HEK293T (cell line): ENCODE data around the gene C6orf89.

Source experiments
- CTCF ChIA-PET: fragments of 350-600 bp; formaldehyde crosslinking; extraction: SDS; loops from one replicate; lab custom pipeline; 2021; ENCODE audit warnings: antibody characterized with exemption, inconsistent platforms; lab: Yijun Ruan, JAX
- POLR2A ChIA-PET: fragments of 350-600 bp; formaldehyde crosslinking; extraction: SDS; loops from one replicate; lab custom pipeline; 2020; ENCODE audit warnings: antibody characterized with exemption, inconsistent platforms; lab: Yijun Ruan, JAX
- DNase-seq: peaks from one replicate; pipeline ENCODE4 v3.0.0; 2012; ENCODE audit warnings: mixed read lengths; ENCODE audit errors: extremely low spot score
- ARNT ChIP-seq: fragments of 450-650 bp; IDR thresholded peaks from 2 replicates; pipeline ENCODE4 v1.6.1; 2017; ENCODE audit warnings: mild to moderate bottlenecking
- BHLHE40 ChIP-seq: fragments of 450-650 bp; IDR thresholded peaks from 2 replicates; pipeline ENCODE4 v1.6.1; 2016; ENCODE audit warnings: mild to moderate bottlenecking, moderate library complexity, borderline replicate concordance
- CTBP1 ChIP-seq: fragments of 450-650 bp; IDR thresholded peaks from 2 replicates; pipeline ENCODE4 v1.6.1; 2016; ENCODE audit warnings: borderline replicate concordance
- ELF4 ChIP-seq: fragments of 450-650 bp; IDR thresholded peaks from 2 replicates; pipeline ENCODE4 v1.6.1; 2017; ENCODE audit warnings: antibody characterized with exemption
- FOXA1 ChIP-seq: fragments of 450-650 bp; IDR thresholded peaks from 2 replicates; pipeline ENCODE4 v1.6.1; 2016; ENCODE audit warnings: mild to moderate bottlenecking
- FOXK2 ChIP-seq: fragments of 450-650 bp; IDR thresholded peaks from 2 replicates; pipeline ENCODE4 v1.6.1; 2016; ENCODE audit warnings: mild to moderate bottlenecking
- FOXM1 ChIP-seq: fragments of 450-650 bp; IDR thresholded peaks from 2 replicates; pipeline ENCODE4 v1.6.1; 2017; ENCODE audit warnings: mild to moderate bottlenecking, borderline replicate concordance
- HDGF ChIP-seq: fragments of 450-650 bp; IDR thresholded peaks from 2 replicates; pipeline ENCODE4 v1.6.1; 2017; ENCODE audit warnings: antibody characterized with exemption, borderline replicate concordance
- L3MBTL2 ChIP-seq: fragments of 450-650 bp; conservative IDR thresholded peaks from 2 replicates; pipeline ENCODE4 v1.6.1; 2016; ENCODE audit warnings: mild to moderate bottlenecking
- LEF1 ChIP-seq: fragments of 450-650 bp; IDR thresholded peaks from 2 replicates; pipeline ENCODE4 v1.6.1; 2017; ENCODE audit warnings: mild to moderate bottlenecking, borderline replicate concordance
- NFRKB ChIP-seq: fragments of 450-650 bp; IDR thresholded peaks from 2 replicates; pipeline ENCODE4 v1.6.1; 2016; ENCODE audit warnings: mild to moderate bottlenecking, moderate library complexity
- SP1 ChIP-seq: fragments of 450-650 bp; IDR thresholded peaks from 2 replicates; pipeline ENCODE4 v1.6.1; 2017
- SUZ12 ChIP-seq: fragments of 450-650 bp; IDR thresholded peaks from 2 replicates; pipeline ENCODE4 v1.6.1; 2016; ENCODE audit warnings: mild to moderate bottlenecking
- TARDBP ChIP-seq: fragments of 450-650 bp; IDR thresholded peaks from 2 replicates; pipeline ENCODE4 v1.6.1; 2016
- ZNF384 ChIP-seq: fragments of 450-650 bp; IDR thresholded peaks from 2 replicates; pipeline ENCODE4 v1.6.1; 2016
- TF ChIP-seq, protein P1 (sequence below): fragments of 450-650 bp; IDR thresholded peaks from 2 replicates; pipeline ENCODE4 v1.6.1; 2016

The C6orf89 gene

GRCh38 chr6:36862848-36863382, 22.8 kb upstream of the C6orf89 start:
- CTCF ChIA-PET, result no interaction called here
- POLR2A ChIA-PET, result no interaction called here
- TF ChIP-seq FOXA1 (no peak), SP1 (no peak), SUZ12 (no peak), ZNF384 (no peak), ARNT (no peak), CTBP1 (no peak)
- no peak for DNase-seq

DNA sequence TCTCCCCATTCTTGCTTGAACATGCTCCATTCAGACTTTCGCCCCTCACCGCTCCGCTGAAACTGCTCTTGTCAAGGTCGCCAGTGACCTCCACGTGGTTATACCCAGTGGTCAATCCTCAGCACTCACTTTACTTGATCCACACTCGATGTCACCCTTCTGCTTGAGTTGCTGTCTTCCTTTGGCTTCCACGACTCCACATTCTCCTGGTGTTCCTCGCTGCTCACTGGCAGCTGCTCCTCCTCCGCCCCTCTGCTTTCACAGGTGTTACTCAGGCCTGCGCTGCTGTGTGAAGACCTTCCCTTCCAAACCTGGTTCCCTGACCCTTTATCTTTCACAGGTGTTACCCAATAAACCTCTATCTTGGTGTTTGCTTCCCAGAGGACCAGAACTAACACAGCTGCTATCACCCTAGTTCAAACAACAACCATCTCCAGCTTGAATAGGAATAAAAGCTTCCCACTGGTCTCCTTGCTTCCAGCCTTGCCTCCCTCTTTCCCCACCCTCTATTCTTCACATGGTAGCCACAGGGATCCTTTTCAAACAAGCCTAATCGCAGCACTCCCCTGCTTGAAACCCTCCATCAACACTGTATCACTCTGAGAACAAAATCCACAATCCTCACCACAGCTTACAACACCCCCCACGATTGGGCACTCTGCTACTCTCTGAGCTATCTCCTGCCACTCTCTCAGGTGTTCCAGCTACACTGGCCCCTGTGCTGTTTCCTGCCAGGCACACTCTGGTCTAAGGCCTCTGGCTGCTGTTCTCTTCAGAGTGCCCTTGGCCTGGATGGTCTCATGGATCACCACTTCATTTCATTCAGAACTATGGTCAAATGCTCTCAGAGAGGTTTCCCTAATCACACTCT, 21.8 kb upstream of the C6orf89 start:
- CTCF ChIA-PET, result interaction anchor here (2.1 kb wide), 1 partner anchor 10 kb away, joined by 6 read pairs; no protein-coding TSS in a partner anchor
- POLR2A ChIA-PET, result interaction anchor here (3.2 kb wide), 1 partner anchor 11 kb away, joined by 29 read pairs; the partner anchor contains the start of gene PPIL1
- no peak for DNase-seq
- TF ChIP-seq FOXM1 (no peak), NFRKB (no peak), SUZ12 (no peak), SP1 (no peak), CTBP1 (no peak), ARNT (no peak), TARDBP (no peak), ELF4 (no peak), FOXK2 (no peak)

DNA sequence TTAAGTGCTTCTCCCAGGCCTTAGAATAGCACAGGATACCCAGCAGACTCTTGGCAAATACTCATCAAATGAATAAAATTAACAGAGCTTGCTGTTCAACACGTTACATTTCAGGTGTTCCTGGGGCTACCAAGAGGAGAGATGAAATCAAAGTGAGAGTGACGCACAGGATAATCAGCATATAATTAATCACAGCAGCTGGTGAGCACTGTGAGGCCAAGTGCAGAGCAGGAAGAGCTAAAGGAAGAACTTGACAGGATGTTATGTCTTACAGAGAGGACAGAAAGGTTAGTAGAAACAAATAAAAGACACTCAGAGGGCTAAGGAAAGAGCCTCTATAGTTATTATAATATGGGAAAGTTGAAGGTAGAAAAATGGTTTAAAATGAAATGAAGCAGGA, 19.9 kb upstream of the C6orf89 start:
- no peak for TF ChIP-seq ARNT
- TF ChIP-seq SP1, result no peak
- no peak for TF ChIP-seq ELF4
- no peak for TF ChIP-seq LEF1
- TF ChIP-seq CTBP1, result no peak
- TF ChIP-seq ZNF384, result no peak
- no peak for TF ChIP-seq SUZ12
- TF ChIP-seq FOXM1, result no peak
- POLR2A ChIA-PET, result interaction anchor here (3.2 kb wide), 1 partner anchor 9 kb away, joined by 29 read pairs; the partner anchor contains the start of gene PPIL1
- DNase-seq, result no peak
- CTCF ChIA-PET, result no interaction called here

DNA sequence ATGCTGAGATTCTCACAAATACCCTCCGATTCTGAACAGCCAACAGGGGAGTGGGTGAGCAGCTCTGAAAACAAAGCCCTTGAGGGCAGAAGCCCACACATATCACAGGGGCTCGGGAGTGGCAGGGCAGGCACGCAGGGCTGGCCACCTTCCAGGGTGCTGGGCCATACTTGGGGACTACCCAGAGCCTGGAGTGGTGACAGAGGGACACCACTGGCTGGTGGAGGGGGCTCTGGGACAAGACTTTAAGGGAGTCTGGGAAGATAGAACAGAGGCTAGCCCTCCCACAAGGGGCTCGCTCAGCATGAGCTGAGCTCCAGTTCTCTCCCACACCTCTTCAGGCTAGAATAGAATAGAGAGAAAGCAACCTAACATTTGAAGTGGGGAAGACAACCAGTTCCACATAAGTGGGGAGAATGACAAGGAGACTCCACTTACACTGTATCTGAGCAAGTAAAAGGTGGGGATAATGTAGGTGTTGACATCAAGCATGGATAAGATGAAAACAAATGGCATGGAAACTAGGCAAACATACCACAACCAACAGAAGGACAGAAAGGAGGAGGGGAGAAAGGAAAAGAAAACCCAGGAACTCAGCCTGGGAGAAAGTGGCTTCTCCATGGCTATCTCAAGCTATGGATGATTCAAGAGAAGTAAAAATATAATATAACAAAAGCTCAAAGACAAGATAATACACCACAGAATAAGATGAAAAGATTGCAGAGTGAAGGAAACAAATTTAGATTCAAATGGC, 18.1 kb upstream of the C6orf89 start:
- ChIA-PET CTCF (interaction anchor here (0.5 kb wide), 1 partner anchor 252 kb away, joined by 4 read pairs; no protein-coding TSS in a partner anchor), POLR2A (interaction anchor here (0.9 kb wide), 1 partner anchor 10 kb away, joined by 3 read pairs; no protein-coding TSS in a partner anchor)
- no peak for DNase-seq
- TF ChIP-seq ZNF384 (no peak), FOXK2 (no peak), SP1 (no peak), SUZ12 (no peak), NFRKB (no peak), FOXM1 (no peak), CTBP1 (no peak), TARDBP (no peak), BHLHE40 (no peak), FOXA1 (no peak), L3MBTL2 (no peak)
- TF ChIP-seq, protein P1, sequence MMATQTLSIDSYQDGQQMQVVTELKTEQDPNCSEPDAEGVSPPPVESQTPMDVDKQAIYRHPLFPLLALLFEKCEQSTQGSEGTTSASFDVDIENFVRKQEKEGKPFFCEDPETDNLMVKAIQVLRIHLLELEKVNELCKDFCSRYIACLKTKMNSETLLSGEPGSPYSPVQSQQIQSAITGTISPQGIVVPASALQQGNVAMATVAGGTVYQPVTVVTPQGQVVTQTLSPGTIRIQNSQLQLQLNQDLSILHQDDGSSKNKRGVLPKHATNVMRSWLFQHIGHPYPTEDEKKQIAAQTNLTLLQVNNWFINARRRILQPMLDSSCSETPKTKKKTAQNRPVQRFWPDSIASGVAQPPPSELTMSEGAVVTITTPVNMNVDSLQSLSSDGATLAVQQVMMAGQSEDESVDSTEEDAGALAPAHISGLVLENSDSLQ, result no peak

DNA sequence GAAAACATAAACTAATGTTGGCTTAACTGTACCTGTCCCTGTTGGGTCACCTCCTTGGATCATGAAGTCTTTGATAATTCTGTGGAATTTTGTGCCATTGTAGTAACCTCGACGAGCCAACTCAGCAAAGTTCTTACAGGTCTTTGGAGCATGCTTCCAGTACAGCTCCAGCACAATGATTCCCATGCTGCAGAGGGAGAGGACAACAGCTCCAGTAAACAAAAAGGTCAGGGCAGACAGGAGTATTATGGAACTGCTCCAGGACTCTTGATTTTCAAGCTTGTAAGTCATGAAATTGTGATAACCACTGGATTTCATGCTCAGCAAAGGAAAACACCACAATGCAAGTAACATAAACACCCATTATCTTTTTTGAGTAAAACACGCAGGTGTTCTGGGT, 14.1 kb upstream of the C6orf89 start:
- ChIA-PET CTCF (interaction anchor here (2.0 kb wide), 1 partner anchor 19 kb away, joined by 7 read pairs; no protein-coding TSS in a partner anchor), POLR2A (no interaction called here)
- no peak for DNase-seq
- TF ChIP-seq SP1 (no peak), FOXA1 (no peak), HDGF (no peak), CTBP1 (no peak), FOXK2 (no peak), FOXM1 (no peak), TARDBP (no peak), NFRKB (no peak), ARNT (no peak), L3MBTL2 (no peak), ZNF384 (no peak), ELF4 (no peak), SUZ12 (no peak), BHLHE40 (no peak)
- TF ChIP-seq, protein P1, result no peak

DNA sequence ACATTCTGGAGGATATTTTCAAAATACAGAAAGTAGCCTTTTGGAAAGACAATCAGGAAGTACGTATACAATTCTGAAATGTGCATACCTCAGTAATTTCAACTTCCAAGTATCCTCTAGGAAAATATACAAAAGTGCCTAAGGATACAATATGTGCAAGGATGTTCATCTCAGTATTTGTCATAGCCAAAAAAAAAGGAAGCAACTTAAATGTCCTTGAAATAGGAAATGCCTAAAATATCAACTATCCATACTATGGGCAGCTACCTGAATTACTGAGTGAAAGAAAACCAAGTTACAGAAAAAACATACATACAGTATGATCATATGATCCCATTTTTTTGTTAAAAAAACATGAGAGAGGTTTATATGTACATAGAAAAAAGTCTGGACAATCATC, 12.6 kb upstream of the C6orf89 start:
- TF ChIP-seq FOXK2 (no peak), CTBP1 (no peak), SUZ12 (no peak), BHLHE40 (no peak), NFRKB (no peak), ZNF384 (no peak), FOXM1 (no peak), FOXA1 (no peak), LEF1 (no peak), ARNT (no peak), ELF4 (no peak), HDGF (no peak), TARDBP (no peak), SP1 (no peak), L3MBTL2 (no peak)
- TF ChIP-seq, protein P1, result no peak
- no peak for DNase-seq
- ChIA-PET CTCF (interaction anchor here (0.6 to 2.6 kb wide), 8 partner anchors 9 to 427 kb away, joined by 3 to 9 read pairs (median 5); partner anchors contain the start of gene C6orf89), POLR2A (interaction anchor here (0.5 to 4.1 kb wide), 9 partner anchors 8 to 145 kb away, joined by 3 to 70 read pairs (median 6); partner anchors contain the start of genes C6orf89 and MTCH1)
